HepG2 (cell line): Measurements from ENCODE around the gene ALDH18A1. TPM values are rescaled to one million over a fixed set of nuclear protein-coding genes. Genes with fewer than 3 reads are reported as not detected.

Experiments used
- ATAC-seq: fragments of 200-7000 bp; cut with Tn5 transposase; 3 replicates; pipeline ENCODE4 v1.9.1; 2020; ENCODE audit warnings: mild to moderate bottlenecking, moderate library complexity
- BruUV-seq: library from RNA; stranded (reverse); fragments of 400-500 nt; replicated peaks from 2 replicates; lab custom pipeline; 2021; lab: Mats Ljungman, UMichigan
- CTCF ChIA-PET: fragments of 300-600 bp; formaldehyde crosslinking; extraction: SDS; loops from one replicate; lab custom pipeline; 2021; ENCODE audit warnings: low total read pairs, inconsistent platforms, low intra/inter-chr PET ratio; lab: Yijun Ruan, JAX
- POLR2A ChIA-PET: fragments of 350-600 bp; sonication (Branson Sonifier 250); formaldehyde crosslinking; loops from one replicate; lab custom pipeline; 2020; ENCODE audit warnings: antibody characterized with exemption, inconsistent platforms; lab: Yijun Ruan, JAX
- DNase-seq: peaks from one replicate; pipeline ENCODE4 v3.0.0-alpha.2; 2015; ENCODE audit warnings: low spot score
- FAIRE-seq: peaks from 3 replicates; lab custom pipeline; 2011; peaks lifted over from hg19 to GRCh38; lab: Jason Lieb, UNC
- H2AFZ ChIP-seq: one replicate; pipeline ENCODE4 v1.6.1; 2011; ENCODE audit warnings: low read length, inconsistent platforms
- H3K27ac ChIP-seq: fragments of 300-600 bp; 3 replicates; pipeline ENCODE4 v1.8.0; 2011; ENCODE audit warnings: mixed run types, mild to moderate bottlenecking, mixed read lengths, low read length, inconsistent platforms; ENCODE audit not compliant: insufficient read depth; ENCODE audit errors: extremely low read length
- H3K27me3 ChIP-seq, 2 experiments: fragments of 200-600 bp in 1 of 2; 2 replicates in 1 of 2; 3 replicates in 1 of 2; pipeline versions ENCODE4 v1.6.0 to v1.8.0; 2011; ENCODE audit warnings: low read length in 2 of 2, mild to moderate bottlenecking in 2 of 2, moderate library complexity in 2 of 2, inconsistent platforms in 1 of 2; ENCODE audit not compliant: insufficient read depth in 2 of 2, control insufficient read depth in 1 of 2
- H3K36me3 ChIP-seq, 2 experiments: fragments of 200-600 bp in 1 of 2; replicated peaks in 1 of 2; 2 replicates in 1 of 2; 3 replicates in 1 of 2; pipeline versions ENCODE4 v1.5.1 to v1.8.0; 2011; ENCODE audit warnings: low read length in 2 of 2, inconsistent platforms in 1 of 2; ENCODE audit not compliant: insufficient read depth in 2 of 2, control insufficient read depth in 1 of 2
- H3K4me1 ChIP-seq: 2 replicates; pipeline ENCODE4 v1.5.1; 2012; ENCODE audit warnings: low read length, inconsistent platforms; ENCODE audit not compliant: insufficient read depth
- H3K4me2 ChIP-seq: 2 replicates; pipeline ENCODE4 v1.6.0; 2011; ENCODE audit warnings: low read depth, low read length, inconsistent platforms
- H3K4me3 ChIP-seq, 3 experiments: fragments of 200-600 bp in 1 of 3; sonication (generic), shearing (Covaris generic) in 1 of 3; replicated peaks in 1 of 3; 2 replicates each; pipeline ENCODE4 v1.5.1; 2011 to 2016; ENCODE audit warnings: low read length in 3 of 3, inconsistent platforms in 2 of 3, low read depth in 2 of 3, mild to moderate bottlenecking in 2 of 3, control low read depth in 1 of 3, mixed read lengths in 1 of 3; ENCODE audit not compliant: insufficient read depth in 1 of 3
- H3K79me2 ChIP-seq: one replicate; pipeline ENCODE4 v1.6.1; 2011; ENCODE audit warnings: low read length, inconsistent platforms; ENCODE audit not compliant: insufficient read depth
- H3K9ac ChIP-seq: 2 replicates; pipeline ENCODE4 v1.6.0; 2011; ENCODE audit warnings: mild to moderate bottlenecking, low read depth, low read length, inconsistent platforms; ENCODE audit not compliant: insufficient read depth
- H3K9me3 ChIP-seq: 2 replicates; pipeline ENCODE4 v1.5.1; 2012; ENCODE audit warnings: mild to moderate bottlenecking, low read length
- H4K20me1 ChIP-seq: 2 replicates; pipeline ENCODE4 v1.6.0; 2011; ENCODE audit warnings: inconsistent platforms, mild to moderate bottlenecking, low read length, moderate library complexity; ENCODE audit not compliant: insufficient read depth
- MAFF ChIP-seq: IDR thresholded peaks from 2 replicates; pipeline ENCODE4 v1.6.1; 2011; ENCODE audit warnings: low read depth, low read length, improper control_type of control experiment
- MAFK ChIP-seq, 2 experiments: IDR thresholded peaks in 1 of 2; conservative IDR thresholded peaks in 1 of 2; 2 replicates each; pipeline ENCODE4 v1.6.1; 2011; ENCODE audit warnings: improper control_type of control experiment in 2 of 2, low read length in 2 of 2
- RBFOX2 ChIP-seq: fragments of 200-400 bp; formaldehyde crosslinking; IDR thresholded peaks from 2 replicates; pipeline ENCODE4 v1.6.1; 2017; ENCODE audit warnings: low read depth, mild to moderate bottlenecking, low read length
- RXRB ChIP-seq: IDR thresholded peaks from 2 replicates; pipeline ENCODE4 v1.6.1; 2016; ENCODE audit warnings: borderline replicate concordance, missing genetic modification reagents, missing compliant biosample characterization
- SMAD9 ChIP-seq: sonication (generic); formaldehyde crosslinking; IDR thresholded peaks from 2 replicates; pipeline ENCODE4 v1.5.1; 2020; ENCODE audit warnings: mild to moderate bottlenecking, missing genetic modification reagents
- SP4 ChIP-seq: sonication (generic); formaldehyde crosslinking; IDR thresholded peaks from 2 replicates; pipeline ENCODE4 v1.8.1; 2023; ENCODE audit warnings: mild to moderate bottlenecking, missing genetic modification reagents
- TOPORS ChIP-seq: sonication (generic); formaldehyde crosslinking; IDR thresholded peaks from 2 replicates; pipeline ENCODE4 v1.8.0; 2023; ENCODE audit warnings: mild to moderate bottlenecking, missing genetic modification reagents
- ZBTB1 ChIP-seq: sonication (generic); formaldehyde crosslinking; IDR thresholded peaks from 2 replicates; pipeline ENCODE4 v1.4.0; 2020; ENCODE audit warnings: missing genetic modification reagents, borderline replicate concordance
- ZNF432 ChIP-seq: sonication (generic); formaldehyde crosslinking; IDR thresholded peaks from 2 replicates; pipeline ENCODE4 v1.5.0; 2020; ENCODE audit warnings: missing genetic modification reagents, mild to moderate bottlenecking, borderline replicate concordance
- ZNF550 ChIP-seq: sonication (generic); formaldehyde crosslinking; IDR thresholded peaks from 2 replicates; pipeline ENCODE4 v1.4.0; 2020; ENCODE audit warnings: mild to moderate bottlenecking, missing genetic modification reagents, borderline replicate concordance
- ZNF644 ChIP-seq: IDR thresholded peaks from 2 replicates; pipeline ENCODE4 v1.6.1; 2016; ENCODE audit warnings: low read depth
- ZNF776 ChIP-seq: sonication (generic); formaldehyde crosslinking; IDR thresholded peaks from 2 replicates; pipeline ENCODE4 v1.4.0; 2020; ENCODE audit warnings: mild to moderate bottlenecking, missing genetic modification reagents
- ZNF83 ChIP-seq: sonication (generic); formaldehyde crosslinking; IDR thresholded peaks from 2 replicates; pipeline ENCODE4 v1.4.0; 2020; ENCODE audit warnings: missing genetic modification reagents, mild to moderate bottlenecking, borderline replicate concordance
- in situ Hi-C: cut with HindIII; loops from 2 replicates; pipeline ENCODE4 v1.10.0; 2017; ENCODE audit warnings: low pct_unique_long_range_greater_than_20kb; ENCODE audit not compliant: extremely low pct_ligation_motif_present
- intact Hi-C: fragments of 100-400 bp; cut with micrococcal nuclease; formaldehyde crosslinking; loops from one replicate; pipeline ENCODE4 v1.10.0; 2022; ENCODE audit not compliant: unreplicated experiment
- polyA plus RNA-seq, 8 experiments: library from polyadenylated mRNA; depleted of rRNA in 3 of 8; stranded (reverse) in 7 of 8; unstranded in 1 of 8; fragments of >200 nt; fragmentation: Illumina TruSeq in 4 of 8; extraction: Trizol in 4 of 8; gene quantifications; 2 replicates each; pipeline versions ENCODE4 v1.2.1 to v1.2.3, GENCODE V29; 2011 to 2016; ENCODE audit warnings: low read depth in 4 of 8, missing spikeins in 1 of 8, mixed read lengths in 1 of 8; ENCODE audit not compliant: insufficient read depth in 1 of 8
- total RNA-seq, 5 experiments: library from RNA; depleted of rRNA; stranded (reverse); fragments of >200 nt; fragmentation: Illumina TruSeq; extraction: Trizol; gene quantifications; 2 replicates each; pipeline ENCODE4 v1.2.3, GENCODE V29; 2016; ENCODE audit warnings: low read depth in 1 of 5
- TF ChIP-seq, protein P1 (sequence below): sonication (generic); formaldehyde crosslinking; IDR thresholded peaks from 2 replicates; pipeline ENCODE4 v1.4.0; 2020; ENCODE audit warnings: missing genetic modification reagents
- TF ChIP-seq, protein P2 (sequence below): sonication (generic); formaldehyde crosslinking; IDR thresholded peaks from 2 replicates; pipeline ENCODE4 v1.5.0; 2020; ENCODE audit warnings: mild to moderate bottlenecking, missing genetic modification reagents

ALDH18A1 gene
- total and polyA plus RNA-seq, 2 of the 13 experiments (the other 11 are each of a cell fraction or from before 2014, with no cell fraction given), result 180 to 263 TPM

DNA sequence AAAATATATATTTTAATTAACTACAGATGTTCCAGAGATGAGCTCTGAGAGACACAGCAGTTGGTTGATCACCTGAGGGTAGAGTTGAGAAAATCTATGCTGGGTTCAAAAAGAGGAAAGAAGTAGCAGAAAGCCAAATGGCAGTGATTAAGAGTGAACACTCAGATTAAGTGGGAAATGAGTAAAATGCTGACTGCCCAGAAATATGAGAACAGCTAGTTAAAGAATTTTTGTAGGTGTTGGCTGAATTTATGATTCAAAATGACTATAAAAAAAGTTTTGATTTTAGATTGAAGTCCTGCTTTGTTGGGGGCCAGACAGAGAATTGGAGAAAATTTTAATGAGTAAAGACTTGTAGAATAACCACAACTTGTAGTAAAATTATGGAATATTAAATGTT, 27.5 kb upstream of the ALDH18A1 start:
- DNase-seq (no peak), ATAC-seq (no peak), FAIRE-seq (no peak)
- no peaks in the 10 kb centered on the region for H3K9me3 ChIP-seq
- H3K4me3 ChIP-seq, result no peak overlapping the region
- TF ChIP-seq ZBTB1 (CRISPR knock-in tag) (no peak), ZNF644 (CRISPR knock-in tag) (no peak), ZNF432 (CRISPR knock-in tag) (no peak), ZNF550 (CRISPR knock-in tag) (no peak), SMAD9 (no peak), RXRB (CRISPR knock-in tag) (no peak), TOPORS (no peak), MAFF (peak; percentile 47; the same call in 1 of the 2 replicates), MAFK (conservative IDR thresholded peaks at IDR 0.05 in 1 of 2, IDR thresholded peaks at IDR 0.05 in 1 of 2; ENCODE audit: low read length in 2 of 2) (peak; percentile 41 to 61; a peak in 3 of 4 replicates), ZNF776 (no peak), ZNF83 (CRISPR knock-in tag) (no peak), SP4 (CRISPR knock-in tag) (no peak), RBFOX2 (no peak)
- TF ChIP-seq, protein P1, sequence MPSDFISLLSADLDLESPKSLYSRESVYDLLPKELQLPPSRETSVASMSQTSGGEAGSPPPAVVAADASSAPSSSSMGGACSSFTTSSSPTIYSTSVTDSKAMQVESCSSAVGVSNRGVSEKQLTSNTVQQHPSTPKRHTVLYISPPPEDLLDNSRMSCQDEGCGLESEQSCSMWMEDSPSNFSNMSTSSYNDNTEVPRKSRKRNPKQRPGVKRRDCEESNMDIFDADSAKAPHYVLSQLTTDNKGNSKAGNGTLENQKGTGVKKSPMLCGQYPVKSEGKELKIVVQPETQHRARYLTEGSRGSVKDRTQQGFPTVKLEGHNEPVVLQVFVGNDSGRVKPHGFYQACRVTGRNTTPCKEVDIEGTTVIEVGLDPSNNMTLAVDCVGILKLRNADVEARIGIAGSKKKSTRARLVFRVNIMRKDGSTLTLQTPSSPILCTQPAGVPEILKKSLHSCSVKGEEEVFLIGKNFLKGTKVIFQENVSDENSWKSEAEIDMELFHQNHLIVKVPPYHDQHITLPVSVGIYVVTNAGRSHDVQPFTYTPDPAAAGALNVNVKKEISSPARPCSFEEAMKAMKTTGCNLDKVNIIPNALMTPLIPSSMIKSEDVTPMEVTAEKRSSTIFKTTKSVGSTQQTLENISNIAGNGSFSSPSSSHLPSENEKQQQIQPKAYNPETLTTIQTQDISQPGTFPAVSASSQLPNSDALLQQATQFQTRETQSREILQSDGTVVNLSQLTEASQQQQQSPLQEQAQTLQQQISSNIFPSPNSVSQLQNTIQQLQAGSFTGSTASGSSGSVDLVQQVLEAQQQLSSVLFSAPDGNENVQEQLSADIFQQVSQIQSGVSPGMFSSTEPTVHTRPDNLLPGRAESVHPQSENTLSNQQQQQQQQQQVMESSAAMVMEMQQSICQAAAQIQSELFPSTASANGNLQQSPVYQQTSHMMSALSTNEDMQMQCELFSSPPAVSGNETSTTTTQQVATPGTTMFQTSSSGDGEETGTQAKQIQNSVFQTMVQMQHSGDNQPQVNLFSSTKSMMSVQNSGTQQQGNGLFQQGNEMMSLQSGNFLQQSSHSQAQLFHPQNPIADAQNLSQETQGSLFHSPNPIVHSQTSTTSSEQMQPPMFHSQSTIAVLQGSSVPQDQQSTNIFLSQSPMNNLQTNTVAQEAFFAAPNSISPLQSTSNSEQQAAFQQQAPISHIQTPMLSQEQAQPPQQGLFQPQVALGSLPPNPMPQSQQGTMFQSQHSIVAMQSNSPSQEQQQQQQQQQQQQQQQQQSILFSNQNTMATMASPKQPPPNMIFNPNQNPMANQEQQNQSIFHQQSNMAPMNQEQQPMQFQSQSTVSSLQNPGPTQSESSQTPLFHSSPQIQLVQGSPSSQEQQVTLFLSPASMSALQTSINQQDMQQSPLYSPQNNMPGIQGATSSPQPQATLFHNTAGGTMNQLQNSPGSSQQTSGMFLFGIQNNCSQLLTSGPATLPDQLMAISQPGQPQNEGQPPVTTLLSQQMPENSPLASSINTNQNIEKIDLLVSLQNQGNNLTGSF, result no peak
- TF ChIP-seq, protein P2, sequence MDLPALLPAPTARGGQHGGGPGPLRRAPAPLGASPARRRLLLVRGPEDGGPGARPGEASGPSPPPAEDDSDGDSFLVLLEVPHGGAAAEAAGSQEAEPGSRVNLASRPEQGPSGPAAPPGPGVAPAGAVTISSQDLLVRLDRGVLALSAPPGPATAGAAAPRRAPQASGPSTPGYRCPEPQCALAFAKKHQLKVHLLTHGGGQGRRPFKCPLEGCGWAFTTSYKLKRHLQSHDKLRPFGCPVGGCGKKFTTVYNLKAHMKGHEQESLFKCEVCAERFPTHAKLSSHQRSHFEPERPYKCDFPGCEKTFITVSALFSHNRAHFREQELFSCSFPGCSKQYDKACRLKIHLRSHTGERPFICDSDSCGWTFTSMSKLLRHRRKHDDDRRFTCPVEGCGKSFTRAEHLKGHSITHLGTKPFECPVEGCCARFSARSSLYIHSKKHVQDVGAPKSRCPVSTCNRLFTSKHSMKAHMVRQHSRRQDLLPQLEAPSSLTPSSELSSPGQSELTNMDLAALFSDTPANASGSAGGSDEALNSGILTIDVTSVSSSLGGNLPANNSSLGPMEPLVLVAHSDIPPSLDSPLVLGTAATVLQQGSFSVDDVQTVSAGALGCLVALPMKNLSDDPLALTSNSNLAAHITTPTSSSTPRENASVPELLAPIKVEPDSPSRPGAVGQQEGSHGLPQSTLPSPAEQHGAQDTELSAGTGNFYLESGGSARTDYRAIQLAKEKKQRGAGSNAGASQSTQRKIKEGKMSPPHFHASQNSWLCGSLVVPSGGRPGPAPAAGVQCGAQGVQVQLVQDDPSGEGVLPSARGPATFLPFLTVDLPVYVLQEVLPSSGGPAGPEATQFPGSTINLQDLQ (CRISPR knock-in tag), result no peak
- H3K9ac ChIP-seq, result no peak overlapping the region
- ChIA-PET POLR2A (no interaction called here), CTCF (no interaction called here)
- intact Hi-C loops, result no loop called here
- no peak overlapping the region for H3K27ac ChIP-seq
- H4K20me1 ChIP-seq, result no peaks in the 10 kb centered on the region
- H3K79me2 ChIP-seq, result no peaks in the 10 kb centered on the region
- peaks cover 19 to 72% of the 10 kb centered on the region in 2 experiments for H3K36me3 ChIP-seq
- in situ Hi-C loops, result no loop called here
- no TSS peak for BruUV-seq
- no peaks in the 10 kb centered on the region for H3K27me3 ChIP-seq
- H3K4me1 ChIP-seq, result no peaks in the 10 kb centered on the region
- no peak overlapping the region for H3K4me2 ChIP-seq
- H2AFZ ChIP-seq, result no peak overlapping the region
